T-helper 1 cell (primary cell): Measurements from ENCODE around the gene PROZ.

Experiments
- DNase-seq, 5 donors: peaks; one replicate each; pipeline ENCODE4 v3.0.0-alpha.2; 2012 to 2020

PROZ gene

DNA sequence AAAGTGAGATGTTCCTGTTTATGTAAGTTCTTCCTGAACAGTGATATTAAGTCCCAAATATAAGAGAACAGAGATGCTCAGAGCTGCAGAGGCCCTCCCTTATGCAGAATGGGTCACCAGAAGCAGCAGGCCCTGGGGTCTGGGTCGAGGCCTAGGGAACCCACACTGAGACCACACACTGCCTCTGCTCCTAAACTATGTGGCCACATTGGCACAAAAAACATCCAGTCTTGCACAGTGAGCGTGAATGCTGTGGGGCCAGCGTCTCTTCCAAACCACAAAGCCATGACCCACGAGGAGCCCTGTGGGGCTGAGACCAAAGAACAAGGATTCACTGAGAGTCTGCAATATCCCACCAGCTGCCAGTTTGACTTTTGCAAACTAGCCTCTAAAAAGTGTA, 23.6 kb downstream of the PROZ start:
- no peak for DNase-seq

- no peak for DNase-seq
These were observed 25.1 kb downstream of the PROZ start for GRCh38 chr13:113183450-113184129.

- DNase-seq: peak in 1 of 5 donors; percentile 24
These were observed 26.4 kb downstream of the PROZ start for GRCh38 chr13:113184568-113185440.

GRCh38 chr13:113186061-113186900, 27.8 kb downstream of the PROZ start:
- DNase-seq: no peak

DNA sequence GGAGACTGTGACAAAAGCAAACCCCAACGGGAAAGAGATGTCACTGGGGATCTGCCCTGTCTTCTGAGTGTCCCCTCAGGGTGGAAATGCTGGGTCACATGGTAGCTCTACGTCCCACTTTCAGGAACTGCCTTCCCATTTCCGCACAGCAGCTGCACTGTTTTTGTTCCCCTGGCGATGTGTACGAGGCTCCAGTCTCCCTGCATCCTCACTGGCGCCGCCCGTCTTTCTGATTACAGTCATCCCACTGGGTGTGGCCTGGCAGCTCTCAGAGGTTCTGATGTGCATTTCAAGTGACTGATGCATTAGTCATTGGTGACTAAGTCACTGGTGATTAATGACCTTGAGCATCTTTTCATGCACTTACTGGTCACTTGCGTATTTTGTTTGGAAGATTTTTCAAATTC, 28.8 kb downstream of the PROZ start:
- peak in 1 of 5 donors; percentile 25 for DNase-seq

- DNase-seq: no peak
These were observed 29.6 kb downstream of the PROZ start for GRCh38 chr13:113187883-113188665.

- DNase-seq: no peak
These were observed 31.7 kb downstream of the PROZ start for GRCh38 chr13:113190181-113190580.

GRCh38 chr13:113192279-113192678, 33.8 kb downstream of the PROZ start:
- no peak for DNase-seq

DNA sequence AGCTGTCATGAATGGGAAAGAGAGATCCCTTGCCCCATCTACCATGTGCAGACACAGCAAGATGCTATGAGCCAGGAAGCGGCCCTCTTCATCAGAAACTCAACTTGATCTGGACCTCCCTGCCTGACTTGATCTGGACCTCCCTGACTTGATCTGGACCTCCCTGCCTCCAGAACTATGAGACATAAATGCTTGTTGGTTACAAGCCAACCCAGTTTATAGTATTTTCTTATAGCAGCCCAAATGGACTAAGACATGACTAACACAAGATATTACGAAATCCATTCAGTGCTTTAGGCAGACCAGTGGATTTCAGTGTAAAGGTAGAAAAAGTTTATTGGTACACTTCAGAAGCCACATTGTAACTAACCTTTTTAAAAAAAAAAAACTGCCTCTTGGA, 34.5 kb downstream of the PROZ start:
- no peak for DNase-seq

DNA sequence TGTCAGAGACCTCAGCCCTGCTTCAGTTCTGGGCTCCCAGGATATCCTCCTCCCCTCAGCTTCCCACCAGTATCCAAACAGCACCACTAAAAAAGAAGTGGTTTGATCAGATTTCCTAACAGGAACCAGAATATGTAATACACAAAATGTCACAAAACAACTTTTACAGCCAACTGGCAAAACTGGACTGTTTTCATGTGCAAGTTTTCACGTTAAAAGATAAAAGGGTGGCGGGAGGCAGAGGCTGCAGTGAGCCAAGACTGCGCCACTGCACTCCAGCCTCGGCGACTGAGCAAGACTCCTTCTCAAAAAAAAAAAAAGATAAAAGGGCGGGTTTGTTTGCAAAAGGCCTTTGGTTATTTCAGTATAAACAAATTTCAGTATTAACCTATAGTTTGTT, 36.9 kb downstream of the PROZ start:
- DNase-seq: no peak

DNA sequence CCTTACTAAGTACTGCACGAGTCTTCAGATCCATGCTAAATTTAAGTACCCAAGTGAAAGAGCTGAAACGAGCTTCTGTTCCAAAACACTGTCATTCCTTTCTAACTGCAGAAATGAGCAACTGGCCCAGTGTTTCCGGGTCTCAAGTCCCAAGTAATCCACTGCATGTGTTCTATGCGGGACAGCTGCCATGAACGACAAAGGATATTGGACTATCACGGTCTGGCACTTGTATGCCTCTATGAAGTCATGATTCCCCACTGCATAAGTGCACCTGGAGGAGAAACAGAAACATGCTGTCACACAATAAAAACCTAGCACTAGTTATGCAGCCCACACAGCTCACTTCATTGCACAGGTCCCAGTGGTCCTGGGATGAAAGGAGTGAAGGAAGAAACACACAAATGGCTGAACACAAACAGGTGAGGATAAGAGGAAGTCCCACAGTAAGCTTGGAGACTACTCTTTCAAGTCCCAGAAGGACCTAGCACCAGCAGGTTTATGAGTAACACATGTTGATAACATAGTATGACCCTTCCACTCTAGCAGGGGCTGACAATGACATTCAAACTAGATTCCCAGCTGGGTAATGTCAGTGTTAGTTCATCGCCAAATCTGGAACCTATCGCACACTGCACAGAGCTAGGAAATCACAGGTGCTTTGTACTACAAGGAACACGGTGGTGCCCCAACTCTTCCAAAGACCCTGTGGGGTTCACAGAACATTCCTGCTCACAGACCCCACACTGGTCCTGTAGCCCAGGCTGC, 38.7 kb downstream of the PROZ start:
- DNase-seq: no peak

- no peak for DNase-seq
These were observed 43.4 kb downstream of the PROZ start for GRCh38 chr13:113201815-113202214.

- DNase-seq: no peak
These were observed 44.5 kb downstream of the PROZ start for GRCh38 chr13:113202912-113203311.

- DNase-seq: no peak
These were observed 45.3 kb downstream of the PROZ start for GRCh38 chr13:113203507-113204377.

DNA sequence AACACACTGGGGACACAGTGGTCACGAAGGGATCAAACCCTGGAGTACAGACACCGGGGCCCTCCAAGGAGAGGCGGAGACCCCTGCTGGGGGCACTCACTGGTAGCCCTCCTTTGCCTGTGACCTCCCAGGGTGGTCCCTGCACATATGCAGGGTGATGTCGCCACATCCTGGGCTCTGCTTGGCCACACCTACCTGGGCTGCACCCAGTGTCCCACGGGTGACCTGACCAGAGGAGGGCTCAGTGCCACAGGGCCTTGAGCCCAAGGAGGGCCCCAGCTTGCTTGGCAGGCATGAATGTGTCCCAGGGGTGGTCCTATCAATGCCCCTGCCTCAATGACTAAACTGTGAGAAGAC, 45.9 kb downstream of the PROZ start:
- no peak for DNase-seq

GRCh38 chr13:113205428-113205931, 47.0 kb downstream of the PROZ start:
- peak in 1 of 5 donors; percentile 36 for DNase-seq

DNA sequence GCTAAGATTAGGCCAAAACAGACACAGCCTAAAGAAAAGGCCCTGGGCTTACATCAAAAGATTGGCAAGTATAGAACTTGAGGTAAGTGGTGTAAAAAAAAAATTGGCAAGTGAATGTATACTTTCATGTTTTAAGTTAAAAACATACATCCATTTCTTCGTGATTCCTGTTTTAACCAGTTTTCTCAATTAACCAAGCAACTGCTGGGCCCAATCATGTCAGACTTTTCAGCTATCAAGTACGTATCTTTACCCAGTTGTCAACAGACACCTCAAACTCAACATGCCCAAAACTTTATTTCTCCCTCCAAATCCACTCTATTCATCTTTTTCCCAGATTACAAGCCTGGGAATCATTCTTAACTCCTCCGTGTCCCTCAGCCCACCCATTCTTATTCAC, 49.0 kb downstream of the PROZ start:
- no peak for DNase-seq

DNA sequence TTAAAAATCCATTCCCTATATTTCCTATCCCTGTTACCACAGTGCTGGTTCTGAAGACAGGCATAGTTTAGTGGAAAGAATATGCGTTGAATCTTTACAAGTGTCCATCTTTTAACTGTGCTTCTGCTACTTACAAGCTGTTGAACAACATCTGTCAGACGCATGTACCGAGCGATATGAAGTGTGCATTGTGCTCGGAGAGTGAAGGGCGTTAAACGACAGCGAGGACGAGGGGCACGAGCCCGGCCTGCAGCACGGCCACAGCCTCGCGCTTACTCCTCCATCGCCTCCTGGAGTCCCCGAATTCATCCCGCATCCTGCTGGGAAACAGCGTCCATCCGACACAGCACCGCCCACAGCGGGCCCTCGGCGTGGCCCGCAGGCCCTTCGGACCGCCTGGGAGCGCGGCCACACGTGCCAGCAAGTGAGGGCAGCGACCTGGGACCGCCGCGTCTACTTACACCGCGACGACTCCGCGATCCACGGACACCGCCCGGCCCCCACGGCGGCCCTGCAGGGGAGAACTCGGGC, 49.5 kb downstream of the PROZ start:
- DNase-seq: peak in 1 of 5 donors; percentile 31

- peak; percentile 78 to 92 (median 87) for DNase-seq
These were observed 50.2 kb downstream of the PROZ start, which contains the start of gene PCID2 for GRCh38 chr13:113208421-113209335. PCID2 (minus strand) TSS chr13:113208669; CDS start chr13:113208634, 35 bp downstream.
